Fibroblast of lung (primary cell): ENCODE data around the gene HEG1. TPM values are rescaled to one million over a fixed set of nuclear protein-coding genes. Genes with fewer than 3 reads are reported as not detected.

ENCODE experiments used
- DNase-seq, 2 donors: peaks; one replicate each; pipeline versions ENCODE4 v3.0.0 to v3.0.0-alpha.2; 2010; ENCODE audit warnings: low read depth in 2 of 2
- H2AFZ ChIP-seq: 2 replicates; pipeline ENCODE4 v1.5.1; 2012; ENCODE audit warnings: low read length, control low read depth, inconsistent platforms
- H3K27ac ChIP-seq: 2 replicates; pipeline ENCODE4 v1.5.1; 2011; ENCODE audit warnings: low read length, control low read depth; ENCODE audit not compliant: insufficient read depth
- H3K27me3 ChIP-seq: 2 replicates; pipeline ENCODE4 v1.5.1; 2011; ENCODE audit warnings: mild to moderate bottlenecking, low read length; ENCODE audit not compliant: control insufficient read depth, insufficient read depth
- H3K36me3 ChIP-seq: 2 replicates; pipeline ENCODE4 v1.5.1; 2011; ENCODE audit warnings: low read length; ENCODE audit not compliant: control insufficient read depth, insufficient read depth
- H3K4me1 ChIP-seq: 2 replicates; pipeline ENCODE4 v1.5.1; 2011; ENCODE audit warnings: low read length; ENCODE audit not compliant: control insufficient read depth, insufficient read depth; ENCODE audit errors: extremely low read depth
- H3K4me2 ChIP-seq: 2 replicates; pipeline ENCODE4 v1.5.1; 2011; ENCODE audit warnings: low read length, control low read depth; ENCODE audit not compliant: insufficient read depth; ENCODE audit errors: extremely low read depth
- H3K4me3 ChIP-seq, 4 experiments: fragments of 200-600 bp in 1 of 4; sonication (generic) in 1 of 4; replicated peaks in 1 of 4; 2 replicates each; pipeline ENCODE4 v1.5.1; 2011 to 2016; ENCODE audit warnings: low read length in 4 of 4, low read depth in 3 of 4, mild to moderate bottlenecking in 3 of 4, control low read depth in 2 of 4, inconsistent platforms in 1 of 4, mixed read lengths in 1 of 4; ENCODE audit not compliant: insufficient read depth in 1 of 4; ENCODE audit errors: control extremely low read depth in 1 of 4
- H3K79me2 ChIP-seq: 2 replicates; pipeline ENCODE4 v1.5.1; 2012; ENCODE audit warnings: mild to moderate bottlenecking, low read length, inconsistent platforms; ENCODE audit not compliant: control insufficient read depth, insufficient read depth
- H3K9ac ChIP-seq: 2 replicates; pipeline ENCODE4 v1.5.1; 2011; ENCODE audit warnings: mild to moderate bottlenecking, low read length, control low read depth; ENCODE audit not compliant: insufficient read depth
- H3K9me3 ChIP-seq: 2 replicates; pipeline ENCODE4 v1.5.1; 2012; ENCODE audit warnings: low read depth, low read length; ENCODE audit not compliant: control insufficient read depth, insufficient read depth
- H4K20me1 ChIP-seq: 2 replicates; pipeline ENCODE4 v1.5.1; 2011; ENCODE audit warnings: low read length; ENCODE audit not compliant: control insufficient read depth, insufficient read depth; ENCODE audit errors: extremely low read depth
- CTCF ChIP-seq, 2 donors: IDR thresholded peaks in 1 of 2; conservative IDR thresholded peaks in 1 of 2; 1 replicate in 1 of 2; 2 replicates in 1 of 2; pipeline ENCODE4 v1.5.1; 2011 to 2012; ENCODE audit warnings: low read length in 2 of 2, control low read depth in 1 of 2, inconsistent platforms in 1 of 2, low read depth in 1 of 2, mild to moderate bottlenecking in 1 of 2
- EZH2 ChIP-seq: IDR thresholded peaks from 2 replicates; pipeline ENCODE4 v1.5.1; 2012; ENCODE audit warnings: low read length, control low read depth, mild to moderate bottlenecking; ENCODE audit errors: missing control alignments
- polyA plus RNA-seq, 2 donors: library from polyadenylated mRNA; depleted of rRNA in 1 of 2; stranded (reverse) in 1 of 2; unstranded in 1 of 2; fragments of >200 nt; gene quantifications; 2 replicates each; pipeline ENCODE4 v1.2.1, GENCODE V29; 2011 to 2012; ENCODE audit warnings: missing spikeins in 1 of 2
- total RNA-seq: library from RNA; depleted of rRNA; stranded (reverse); fragments of >200 nt; gene quantifications from 2 replicates; pipeline ENCODE4 v1.2.1, GENCODE V29; 2014

The HEG1 gene
- total and polyA plus RNA-seq, 2 donors (not counting 1 experiment from before 2014, with no cell fraction given) = 137 to 305 TPM

- peak in 1 of 2 donors; percentile 50 for DNase-seq
- H3K79me2 ChIP-seq = no peaks in the 10 kb centered on the region
- no peak overlapping the region for H2AFZ ChIP-seq
- H3K4me3 ChIP-seq = no peak overlapping the region
- no peak overlapping the region for H3K9ac ChIP-seq
- TF ChIP-seq CTCF (conservative IDR thresholded peaks at IDR 0.05 in 1 of 2, IDR thresholded peaks at IDR 0.05 in 1 of 2; ENCODE audit: low read depth in 1 of 2, low read length in 2 of 2) (no peak), EZH2 (no peak)
- peaks cover 13% of the 10 kb centered on the region for H3K4me1 ChIP-seq
- no peak overlapping the region for H3K27ac ChIP-seq
- no peaks in the 10 kb centered on the region for H3K27me3 ChIP-seq
- no peaks in the 10 kb centered on the region for H3K36me3 ChIP-seq
- no peaks in the 10 kb centered on the region for H4K20me1 ChIP-seq
- H3K9me3 ChIP-seq = no peaks in the 10 kb centered on the region
- H3K4me2 ChIP-seq = no peak overlapping the region
These were observed 23.9 kb upstream of the HEG1 start for GRCh38 chr3:125079675-125080045.

- Histone ChIP-seq H4K20me1 (no peaks in the 10 kb centered on the region), H3K27me3 (no peaks in the 10 kb centered on the region), H2AFZ (no peak overlapping the region), H3K4me2 (no peak overlapping the region), H3K4me1 (peaks cover 13% of the 10 kb centered on the region), H3K9ac (no peak overlapping the region), H3K36me3 (no peaks in the 10 kb centered on the region), H3K4me3 (no peak overlapping the region), H3K79me2 (no peaks in the 10 kb centered on the region), H3K27ac (no peak overlapping the region), H3K9me3 (no peaks in the 10 kb centered on the region)
- no peak for DNase-seq
- TF ChIP-seq CTCF (conservative IDR thresholded peaks at IDR 0.05 in 1 of 2, IDR thresholded peaks at IDR 0.05 in 1 of 2; ENCODE audit: low read depth in 1 of 2, low read length in 2 of 2) (no peak), EZH2 (no peak)
These were observed 23.3 kb upstream of the HEG1 start for GRCh38 chr3:125078951-125079674.

GRCh38 chr3:125077864-125078263 lies 22.1 kb upstream of the HEG1 start:
- no peaks in the 10 kb centered on the region for H3K27me3 ChIP-seq
- H3K36me3 ChIP-seq = no peaks in the 10 kb centered on the region
- H3K79me2 ChIP-seq = no peaks in the 10 kb centered on the region

More at GRCh38 chr3:125077864-125078263, 22.1 kb upstream of the HEG1 start:
- Histone ChIP-seq H3K4me2 (no peak overlapping the region), H3K9me3 (no peaks in the 10 kb centered on the region), H3K4me3 (no peak overlapping the region), H4K20me1 (no peaks in the 10 kb centered on the region), H2AFZ (no peak overlapping the region), H3K27ac (no peak overlapping the region), H3K4me1 (peaks cover 8% of the 10 kb centered on the region), H3K9ac (no peak overlapping the region)
- TF ChIP-seq EZH2 (no peak), CTCF (conservative IDR thresholded peaks at IDR 0.05 in 1 of 2, IDR thresholded peaks at IDR 0.05 in 1 of 2; ENCODE audit: low read depth in 1 of 2, low read length in 2 of 2) (no peak)
- no peak for DNase-seq
